HG02759 (cell line): ENCODE measurements around the gene RBM47.
A peak's percentile ranks its signal among the peaks of the same experiment; 100 is the strongest.
"Not testable (repeated sequence)": the region's sequence is repeated elsewhere in the genome, so short reads cannot be mapped to it uniquely, and the experiment has no call there.

ENCODE experiments used
- ATAC-seq: cut with Tn5 transposase; IDR thresholded peaks from one replicate; pipeline ENCODE4 v1.9.1; 2021; ENCODE audit warnings: mild to moderate bottlenecking, moderate library complexity; ENCODE audit not compliant: unreplicated experiment

RBM47 gene

DNA sequence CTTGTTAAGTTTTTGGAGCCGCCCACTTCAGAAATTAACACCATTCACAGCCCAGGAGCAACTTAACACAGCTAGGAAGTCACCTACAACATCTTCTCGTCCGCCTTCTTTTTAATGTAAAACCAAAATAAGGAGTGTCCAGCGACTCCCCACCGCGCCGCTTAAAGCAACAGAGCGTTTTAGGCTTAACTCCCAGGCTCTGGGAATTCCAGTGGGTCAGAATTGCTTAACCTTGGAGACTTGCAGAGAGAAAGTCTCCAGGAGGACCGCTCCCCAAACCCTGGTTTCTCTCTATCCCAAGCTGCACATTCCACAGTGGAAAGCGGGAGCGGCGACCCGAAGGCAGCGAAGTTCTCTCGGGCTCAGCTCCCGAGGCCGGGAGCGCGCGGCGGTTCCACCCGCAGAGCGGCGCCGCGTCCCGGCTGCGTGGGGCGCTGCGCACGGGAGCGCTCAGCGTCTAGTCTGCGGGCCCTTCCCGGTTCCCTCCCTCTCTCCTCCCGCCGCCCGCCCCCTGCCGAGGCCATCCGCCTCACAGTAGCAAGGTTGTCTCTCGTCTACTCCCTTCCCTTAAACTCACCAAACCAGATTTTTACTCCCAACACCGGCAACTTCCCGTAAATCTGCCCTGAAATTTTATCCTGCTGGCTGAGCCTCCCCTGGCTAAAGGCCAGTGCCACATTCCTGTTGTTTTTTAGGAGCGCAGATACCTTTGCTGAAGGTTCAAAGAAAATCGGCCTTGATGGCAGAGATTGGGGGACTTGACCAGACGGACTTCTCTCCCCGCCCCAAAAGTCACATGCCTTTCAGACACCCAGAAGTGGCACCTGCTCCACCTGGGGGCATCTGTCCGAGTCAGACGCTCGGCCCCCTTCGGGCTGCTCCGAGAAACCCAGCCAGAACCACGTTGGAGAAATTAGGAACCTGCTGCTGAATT lies at the start of gene RBM47:
RBM47 (minus strand) TSS at position 464 of the 934 bp plus-strand sequence. CDS start 190,971 bp downstream, outside the sequence.
- peak; percentile 58 for ATAC-seq

DNA sequence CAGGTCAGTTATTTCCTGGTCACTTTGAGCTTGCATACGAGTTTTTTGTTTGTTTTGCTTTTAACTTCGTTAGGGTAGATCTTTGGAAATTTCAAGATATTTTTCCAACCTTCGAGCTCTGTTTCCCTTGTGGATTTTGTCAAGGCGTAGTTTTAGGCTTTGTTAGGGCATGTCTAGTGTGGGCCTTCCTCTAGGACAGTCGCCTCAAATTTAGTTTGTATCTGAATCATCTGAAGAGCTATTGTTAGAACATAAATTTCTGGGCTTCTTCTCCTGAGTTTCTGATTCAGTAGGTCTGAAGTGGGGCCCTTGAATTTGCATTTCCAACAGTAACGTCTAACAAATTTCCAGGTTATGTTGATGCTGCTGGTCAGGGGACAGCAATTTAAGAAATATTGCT lies 48.8 kb upstream of the RBM47 start:
- no peak for ATAC-seq

DNA sequence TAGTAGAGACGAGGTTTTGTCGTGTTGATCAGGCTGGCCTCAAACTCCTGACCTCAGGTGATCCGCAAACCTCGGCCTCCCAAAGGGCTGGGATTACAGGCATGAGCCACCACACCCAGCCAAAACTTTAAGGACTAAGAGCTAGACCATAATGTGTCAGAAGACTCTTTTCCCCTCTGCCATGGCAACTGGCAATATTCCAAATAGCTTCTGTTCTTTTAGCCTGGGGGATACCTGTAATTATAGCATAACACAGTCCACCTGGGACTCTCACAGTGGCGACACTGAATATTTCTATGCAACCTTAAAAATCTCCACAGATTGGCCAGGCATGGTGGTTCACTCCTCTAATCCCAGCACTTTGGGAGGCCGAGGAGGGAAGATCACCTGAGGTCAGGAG lies 45.5 kb upstream of the RBM47 start:
- ATAC-seq, result no peak

DNA sequence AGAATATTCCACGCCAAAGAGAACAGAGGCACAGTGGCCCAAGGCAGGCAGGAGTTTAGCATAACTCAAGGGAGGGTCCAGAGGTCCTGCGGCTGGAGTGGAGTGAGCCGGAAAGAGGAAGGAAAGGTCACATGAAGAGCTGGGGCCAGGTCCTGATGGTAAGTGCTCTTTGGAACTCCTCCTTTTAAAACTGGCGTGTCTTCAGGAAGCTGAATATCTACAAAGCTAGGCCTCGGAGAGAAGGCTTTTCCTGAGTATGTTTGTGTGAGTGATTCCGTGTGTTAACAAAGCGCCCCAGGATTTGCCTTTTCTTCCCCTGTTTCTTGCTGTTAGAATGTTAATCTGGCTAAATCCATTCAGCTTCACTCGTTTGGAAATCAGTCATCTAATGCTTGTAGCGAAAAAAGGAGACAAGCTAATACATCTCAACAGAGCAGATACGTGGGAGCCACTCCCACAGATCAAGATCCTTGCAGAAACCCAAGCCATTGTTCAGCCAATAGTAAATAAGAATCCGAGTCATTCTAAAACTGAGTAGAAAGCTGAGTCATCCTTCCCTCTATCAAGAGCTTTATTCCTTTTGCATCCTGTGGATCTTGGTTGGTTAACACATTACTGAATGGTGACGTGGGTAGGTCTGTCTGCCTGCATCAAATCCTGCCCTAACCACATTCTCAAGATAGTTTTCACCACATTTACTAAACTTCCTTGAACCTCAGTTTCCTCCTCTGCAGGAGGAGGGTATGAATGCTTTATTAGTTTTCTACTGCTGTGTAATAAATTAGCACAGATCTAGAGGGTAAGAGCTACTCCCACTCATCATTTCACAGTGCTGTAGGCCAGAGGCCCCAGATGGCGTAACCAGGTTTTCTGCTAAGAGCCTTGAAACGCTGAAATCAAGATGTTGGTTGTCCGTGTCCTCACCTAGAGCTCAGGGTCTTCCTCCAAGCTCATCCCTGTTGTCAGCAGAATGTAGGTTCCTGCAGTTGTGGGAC lies 43.2 kb upstream of the RBM47 start:
- peak; percentile 77 for ATAC-seq

DNA sequence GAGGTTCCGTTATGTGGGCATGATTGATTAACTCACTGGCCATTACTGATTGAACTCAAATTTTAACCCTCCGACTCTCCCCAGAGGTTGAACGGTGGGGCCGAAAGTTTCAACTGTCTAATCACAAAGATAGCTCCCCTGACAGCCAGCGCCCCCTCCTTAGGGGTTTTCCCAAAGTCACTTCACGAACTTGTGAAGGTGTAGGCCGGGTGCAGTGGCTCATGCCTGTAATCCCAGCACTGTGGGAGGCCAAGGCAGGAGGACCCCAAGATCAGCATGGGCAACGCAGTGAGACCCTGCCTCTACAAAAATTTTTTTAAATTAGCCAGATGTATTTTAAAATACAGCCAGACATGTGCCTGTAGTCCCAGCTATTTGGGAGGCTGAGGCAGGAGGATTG lies 39.8 kb upstream of the RBM47 start:
- peak; percentile 37 for ATAC-seq

DNA sequence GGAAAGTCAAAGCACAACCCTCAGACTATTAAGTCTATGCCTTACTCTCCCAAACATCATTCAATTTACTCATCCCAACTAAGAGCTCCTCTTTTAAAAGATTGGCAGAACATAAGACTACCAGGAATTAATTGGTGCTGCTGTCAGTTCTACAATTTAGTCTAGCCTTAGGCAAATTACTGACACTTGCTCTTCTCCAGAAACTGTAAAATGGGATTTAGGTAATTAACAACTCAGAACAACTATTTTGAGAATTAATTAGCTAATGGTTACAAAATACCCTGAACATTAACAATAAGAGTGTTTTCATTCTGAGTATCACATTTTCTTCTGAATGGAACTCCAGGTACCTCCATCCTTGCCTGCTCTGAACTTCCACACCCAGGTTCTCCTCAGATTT lies 36.2 kb upstream of the RBM47 start:
- no peak for ATAC-seq

DNA sequence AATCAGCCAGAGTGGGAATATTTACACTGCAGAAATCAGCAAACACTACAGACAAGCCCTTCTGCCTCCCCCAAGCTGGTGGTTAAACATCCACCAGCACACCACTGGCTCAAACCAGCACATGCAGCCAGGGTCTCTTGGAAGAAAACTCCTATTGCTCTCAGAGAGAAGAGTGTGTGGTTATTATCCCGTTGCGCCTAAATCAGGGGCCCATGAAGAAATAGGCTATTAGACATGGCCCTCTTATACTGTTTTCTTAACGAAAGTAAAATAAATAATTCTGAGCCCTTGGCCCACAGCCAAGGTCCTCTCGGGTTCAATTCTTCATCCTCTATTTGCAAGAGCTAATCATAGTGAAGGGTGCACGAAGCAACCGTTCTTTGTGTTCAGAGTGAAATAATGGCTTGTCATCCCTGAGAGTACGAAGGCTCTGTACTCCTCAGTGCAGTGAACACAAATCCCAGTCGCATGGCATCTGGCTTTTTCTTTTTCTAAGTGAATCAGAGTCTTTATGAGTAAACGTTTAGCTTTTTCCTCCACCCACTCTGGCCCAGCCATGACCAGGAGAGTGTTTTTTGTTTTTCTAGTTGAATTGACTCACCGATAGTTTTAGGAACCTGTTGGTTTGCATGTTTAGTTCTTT lies 33.4 kb upstream of the RBM47 start:
- peak; percentile 79 for ATAC-seq

- no peak for ATAC-seq
Observed at GRCh38 chr4:40661803-40662202, 32.1 kb upstream of the RBM47 start.

- ATAC-seq, result peak; percentile 96
Observed at GRCh38 chr4:40656201-40656863, 26.7 kb upstream of the RBM47 start.

DNA sequence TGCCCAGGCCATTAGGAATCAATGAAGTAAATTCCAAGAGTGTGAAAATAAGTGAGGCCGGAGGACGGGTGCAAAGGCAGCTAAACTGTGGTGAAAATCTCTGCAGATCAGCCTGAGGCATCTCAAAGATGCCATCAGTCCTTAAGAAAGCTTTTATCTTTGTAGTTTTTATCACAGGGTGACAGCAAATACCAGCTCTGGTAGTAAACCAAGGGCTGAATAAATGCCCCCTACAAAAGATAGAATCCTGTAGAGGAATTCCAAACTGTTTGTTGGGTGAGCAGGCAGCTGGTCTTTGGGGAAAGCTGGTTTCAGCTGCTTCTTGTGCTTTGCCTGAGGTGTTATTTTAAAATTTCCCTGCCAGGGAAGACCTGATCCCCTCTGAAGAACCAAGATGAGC lies 21.6 kb upstream of the RBM47 start:
- no peak for ATAC-seq

GRCh38 chr4:40649321-40649720 lies 19.7 kb upstream of the RBM47 start:
- no peak for ATAC-seq

DNA sequence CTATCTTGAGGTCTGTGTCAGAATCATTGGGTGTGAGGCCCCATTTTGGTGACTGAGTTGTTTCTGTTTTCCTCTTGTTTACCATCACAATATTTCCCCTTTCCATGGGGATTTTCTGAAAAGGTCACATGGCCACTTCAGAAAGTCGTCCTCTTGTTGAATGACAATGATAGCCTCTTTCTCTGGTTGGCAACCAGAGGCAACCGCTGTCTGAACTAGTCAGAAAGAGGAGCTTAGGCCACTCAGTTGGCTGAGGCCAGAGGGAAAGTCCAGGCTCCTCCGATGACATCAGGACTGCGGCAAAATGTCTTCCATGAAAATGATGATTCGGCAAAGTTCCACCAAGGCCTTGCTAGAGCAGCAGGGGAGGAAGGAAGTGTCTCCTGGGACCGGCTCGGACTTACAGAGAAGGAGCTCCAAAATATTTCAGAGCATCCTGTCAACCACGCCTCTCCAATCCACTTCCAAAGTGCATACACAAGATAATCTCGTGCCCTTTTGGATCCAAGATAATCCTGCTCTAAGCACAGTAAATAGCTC lies 19.1 kb upstream of the RBM47 start:
- ATAC-seq, result no peak

DNA sequence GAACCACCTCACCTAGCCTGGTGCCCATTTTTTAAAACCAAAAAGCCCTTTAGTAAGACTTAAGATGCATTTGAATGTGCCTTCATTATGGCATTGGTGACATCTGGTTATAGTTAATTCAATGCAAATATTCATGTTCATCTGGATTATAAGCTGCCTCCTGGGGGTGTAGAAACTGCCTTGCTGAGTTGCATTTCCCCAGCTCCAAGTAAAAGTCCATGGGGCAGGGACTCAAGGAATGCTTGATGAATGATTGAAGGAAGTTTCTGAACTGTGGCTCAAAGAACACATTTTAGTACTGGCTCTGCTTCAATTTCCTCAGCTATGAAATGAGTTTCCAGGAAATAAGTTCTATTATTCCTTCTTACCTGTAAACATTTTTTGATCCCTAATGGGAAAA lies 18.5 kb upstream of the RBM47 start:
- ATAC-seq, result no peak

GRCh38 chr4:40645586-40645985 lies 15.9 kb upstream of the RBM47 start:
- ATAC-seq, result no peak

DNA sequence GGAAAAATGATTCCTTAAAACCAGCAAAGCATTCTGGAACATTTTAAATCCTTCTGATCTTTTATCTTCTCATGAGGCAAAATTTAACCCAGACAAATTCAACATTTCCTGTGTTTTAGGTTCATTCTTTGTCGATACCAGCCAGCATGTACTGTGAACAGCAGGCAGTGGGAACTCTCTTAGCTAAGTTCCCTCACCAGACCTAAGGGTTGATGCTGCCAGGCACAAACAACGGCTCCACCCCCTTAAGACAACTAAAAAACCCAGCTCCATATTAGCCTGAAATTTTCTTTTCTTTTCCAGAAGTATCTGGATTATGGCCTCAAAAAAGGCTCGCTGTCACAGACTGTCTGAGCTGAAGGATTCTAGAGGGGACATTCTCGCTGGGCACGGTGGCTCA lies 2.4 kb upstream of the RBM47 start:
- ATAC-seq, result no peak

GRCh38 chr4:40630335-40631021 lies 814 bp upstream of the RBM47 start:
- ATAC-seq, result peak; percentile 66

DNA sequence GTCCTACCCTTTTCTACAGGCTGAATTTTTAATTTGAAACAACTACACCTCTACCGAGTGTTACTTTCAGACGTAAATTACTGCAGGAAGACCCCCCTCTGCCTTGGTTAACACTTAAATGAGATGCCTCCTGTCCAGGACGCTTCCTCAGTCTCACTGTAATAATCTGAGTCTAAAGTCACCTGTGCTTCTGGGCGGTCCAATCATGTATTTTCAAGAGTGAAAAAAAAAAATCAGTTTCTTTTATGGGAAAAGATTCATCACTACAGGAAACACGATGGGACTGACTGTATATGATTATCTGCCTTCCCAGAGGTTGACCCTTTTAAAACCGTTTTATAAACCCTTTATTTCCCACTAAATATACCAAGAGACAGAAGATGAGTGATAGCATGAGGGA lies 776 bp downstream of the RBM47 start:
- ATAC-seq, result no peak

- not testable (repeated sequence) for ATAC-seq
Observed at GRCh38 chr4:40628407-40628806, 1.3 kb downstream of the RBM47 start.

GRCh38 chr4:40627540-40627939 lies 2.1 kb downstream of the RBM47 start:
- no peak for ATAC-seq
